Sigmoid colon (tissue), 4 donors: Measurements from ENCODE around the gene PACS2.
A peak's percentile ranks its signal among the peaks of the same experiment; 100 is the strongest.

Experiments
- CTCF ChIP-seq, 4 experiments: fragments of 450-650 bp in 3 of 4; fragments of 200-600 bp in 1 of 4; IDR thresholded peaks; one replicate each; pipeline ENCODE4 v1.5.1; 2016 to 2019; ENCODE audit warnings: antibody characterized with exemption in 4 of 4, mild to moderate bottlenecking in 3 of 4, moderate library complexity in 2 of 4
- EP300 ChIP-seq, 4 donors: sonication (generic); formaldehyde crosslinking; IDR thresholded peaks; one replicate each; pipeline ENCODE4 v1.6.1; 2017; ENCODE audit warnings: antibody characterized with exemption in 4 of 4
- POLR2AphosphoS5 ChIP-seq, 4 donors: sonication (generic); formaldehyde crosslinking; IDR thresholded peaks; one replicate each; pipeline ENCODE4 v1.6.1; 2017; ENCODE audit warnings: antibody characterized with exemption in 4 of 4

- TF ChIP-seq CTCF (IDR thresholded peaks at IDR 0.05): peak; percentile 68 to 90 (median 84)
- no peak for TF ChIP-seq POLR2AphosphoS5 (IDR thresholded peaks at IDR 0.05)
- TF ChIP-seq EP300 (IDR thresholded peaks at IDR 0.05): no peak
Observed at GRCh38 chr14:105351920-105352851, 37.6 kb downstream of the PACS2 start.
